ENCODE measurements around the gene HINFP. TPM values are rescaled to one million over a fixed set of nuclear protein-coding genes. Genes with fewer than 3 reads are reported as not detected.

The HINFP gene
- polyA plus RNA-seq, 3 donors = 9.1 to 15.4 (median 9.7) TPM

DNA sequence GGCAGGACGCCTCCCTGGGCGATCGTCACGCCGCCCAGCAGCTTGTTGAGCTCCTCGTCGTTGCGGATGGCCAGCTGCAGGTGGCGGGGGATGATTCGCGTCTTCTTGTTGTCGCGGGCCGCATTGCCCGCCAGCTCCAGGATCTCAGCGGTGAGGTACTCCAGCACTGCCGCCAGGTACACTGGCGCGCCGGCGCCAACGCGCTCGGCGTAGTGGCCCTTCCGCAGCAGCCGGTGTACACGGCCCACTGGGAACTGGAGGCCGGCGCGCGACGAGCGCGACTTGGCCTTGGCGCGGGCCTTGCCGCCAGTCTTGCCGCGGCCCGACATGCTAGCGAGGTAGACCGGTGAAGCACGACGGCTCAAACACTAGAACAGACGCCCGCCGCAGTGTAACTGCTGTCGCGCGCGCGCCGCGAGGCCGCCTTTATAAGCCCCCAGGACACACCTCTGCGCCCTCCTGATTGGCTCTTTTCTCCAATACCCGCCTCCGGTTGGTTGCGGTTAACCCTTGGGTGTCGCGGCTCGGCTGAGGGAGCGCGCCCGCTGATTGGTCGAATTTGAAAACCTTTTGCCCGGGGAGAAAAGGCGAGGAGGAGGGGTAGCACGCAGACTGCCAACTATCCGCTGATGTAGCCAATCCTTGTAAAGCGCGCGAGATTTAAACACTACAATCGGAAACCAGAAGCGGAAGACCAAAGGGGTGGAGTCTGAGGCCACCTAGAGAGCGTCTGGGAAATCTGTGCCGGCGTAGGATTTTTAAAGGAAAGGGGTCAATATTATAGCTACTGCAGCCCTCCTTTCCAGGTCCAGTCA is 26.1 kb upstream of the HINFP start:
- 0% methylated on average over 79 of the region's 79 CpGs for WGBS, 3 donors
- H3K27ac ChIP-seq (ENCODE audit: low read depth, low read length) = no peak overlapping the region

DNA sequence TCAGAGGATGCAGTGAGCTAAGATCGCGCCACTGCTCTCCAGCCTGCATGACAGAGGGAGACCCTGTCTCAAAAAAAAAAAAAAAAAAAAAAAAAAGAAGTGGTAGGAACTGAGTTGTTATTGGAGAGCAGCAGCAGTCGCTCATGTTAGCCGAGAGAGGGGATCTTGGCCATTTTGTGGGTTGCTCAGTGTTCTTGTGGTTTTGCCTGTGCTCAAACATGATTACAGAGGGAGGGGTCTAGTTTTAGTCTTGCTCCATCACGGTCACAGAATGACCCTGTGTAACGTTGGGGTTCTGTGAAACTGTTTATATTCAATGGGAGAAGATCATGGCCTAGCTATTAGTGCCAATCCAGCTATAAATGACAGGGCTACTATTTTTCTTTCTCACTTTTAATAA is 21.7 kb upstream of the HINFP start:
- H3K27ac ChIP-seq (ENCODE audit: low read depth, low read length) = no peak overlapping the region
- WGBS, 3 donors = 66 to 74% (median 73%) methylated on average over 6 of the region's 6 CpGs

DNA sequence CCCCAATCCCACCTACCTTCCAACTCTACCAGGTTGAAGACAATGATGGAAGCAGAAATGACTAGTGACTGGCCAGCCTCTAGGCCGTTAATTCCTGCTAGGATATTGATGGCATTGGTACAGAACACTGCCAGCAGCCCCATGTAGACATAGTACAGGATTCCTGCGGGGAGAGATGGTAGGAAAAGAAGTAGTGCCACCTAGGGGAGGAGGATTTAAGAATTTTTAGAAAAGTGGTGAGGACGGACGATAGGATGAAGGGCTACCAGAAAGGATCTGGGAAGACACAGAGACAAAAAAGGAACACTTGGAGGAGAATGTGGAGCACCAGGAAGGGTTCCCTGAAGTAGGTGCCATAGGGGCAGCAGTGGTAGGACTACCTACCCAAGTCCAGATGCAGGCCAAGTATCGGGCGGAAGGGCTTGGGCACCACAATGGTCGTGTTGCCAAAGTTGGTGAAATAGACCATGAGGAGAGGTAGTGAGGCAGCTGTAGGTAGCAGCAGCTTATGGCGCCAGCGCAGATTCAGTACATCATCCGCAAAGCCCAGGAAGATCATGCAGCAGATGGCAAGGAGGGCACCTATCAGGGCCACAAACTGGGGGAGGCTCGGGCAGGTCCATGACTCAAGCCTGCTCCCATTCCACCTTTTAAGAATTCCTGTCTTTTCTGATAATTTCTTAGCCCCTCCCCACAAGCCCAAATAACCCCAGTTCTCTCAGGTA is 21.0 kb upstream of the HINFP start:
- H3K27ac ChIP-seq (ENCODE audit: low read depth, low read length) = no peak overlapping the region
- 20 to 56% (median 47%) methylated on average over 11 of the region's 11 CpGs for WGBS, 3 donors

DNA sequence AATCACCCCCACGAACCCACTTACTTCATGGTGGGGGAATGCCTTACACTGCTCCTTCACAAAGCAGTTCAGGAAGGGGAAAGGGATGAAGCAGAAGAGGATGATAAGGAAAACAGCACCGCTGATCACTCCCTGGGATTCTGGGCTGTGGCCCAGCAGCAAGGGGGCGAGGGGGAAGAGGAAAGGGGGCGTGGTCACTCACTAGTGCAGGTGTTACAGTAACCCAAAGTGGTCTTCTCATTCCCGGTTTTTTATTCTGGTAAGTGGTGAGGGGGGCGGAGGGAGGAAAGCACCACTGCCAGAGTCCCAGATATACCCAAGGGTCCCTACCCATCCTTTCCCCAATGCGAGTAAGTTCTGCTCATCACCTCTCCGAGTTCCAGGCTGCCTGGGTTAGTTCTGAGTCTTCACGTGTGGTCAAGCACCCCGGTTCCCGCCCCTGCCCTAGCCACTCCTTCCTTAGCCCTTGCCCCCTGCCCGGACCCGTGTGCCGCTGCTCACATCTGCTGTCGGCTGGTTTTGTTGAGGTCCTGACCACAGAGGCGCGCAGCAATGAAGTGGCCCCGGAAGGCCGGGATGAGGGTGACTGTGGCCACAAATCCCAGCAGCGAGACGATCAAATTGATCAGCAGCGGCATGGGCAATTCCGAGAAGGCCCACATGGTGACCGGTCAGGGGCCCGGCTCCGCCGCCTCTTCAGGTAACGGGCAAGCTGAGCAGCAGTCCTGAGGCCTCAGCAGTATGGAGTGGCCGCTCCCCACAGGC is 20.2 kb upstream of the HINFP start:
- WGBS, 3 donors = 0 to 2% (median 1%) methylated on average over 27 to 29 of the region's 29 CpGs

DNA sequence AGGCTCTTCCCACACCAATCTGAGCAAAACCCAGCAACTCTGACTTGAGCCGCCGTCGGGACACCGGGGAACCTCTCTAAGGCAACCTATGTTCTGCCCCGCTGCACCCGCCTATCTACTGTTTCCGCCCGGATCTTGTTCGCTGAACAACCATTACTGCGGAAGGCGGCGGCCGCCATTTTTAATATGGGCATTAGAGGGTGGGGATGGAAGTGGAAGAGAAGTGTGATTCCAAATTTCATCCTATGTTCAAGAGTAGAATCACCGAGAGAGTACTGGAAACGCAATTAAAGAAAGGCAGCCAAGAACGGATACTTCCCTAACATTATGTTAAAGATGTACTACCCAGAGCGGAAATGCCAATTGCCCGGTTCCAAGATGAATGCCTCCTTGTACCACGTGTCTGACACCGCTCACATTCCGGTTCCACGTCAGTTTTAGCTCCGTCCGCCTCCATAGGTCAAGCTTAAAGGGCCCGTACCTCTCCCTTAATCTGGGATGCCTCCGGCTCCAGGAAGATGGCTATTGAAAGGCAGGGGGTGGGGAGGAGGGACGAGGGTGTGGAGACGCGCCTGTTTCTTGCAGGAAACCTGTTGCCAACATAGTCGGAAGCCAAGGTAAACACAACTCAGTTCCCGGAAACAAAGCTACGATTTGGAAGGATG is 19.5 kb upstream of the HINFP start, which contains the start of gene DPAGT1:
DPAGT1 (minus strand) TSS at position 95 of the 665 bp plus-strand sequence. CDS start 198 bp downstream, outside the sequence.
- WGBS, 3 donors = 0% methylated on average over 32 of the region's 32 CpGs
- H3K27ac ChIP-seq (ENCODE audit: low read depth, low read length) = peak within 1 kb of the TSS; percentile 21

More for the DNA sequence above, 20.2 kb upstream of the HINFP start:
- H3K27ac ChIP-seq (ENCODE audit: low read depth, low read length) = peak overlapping the region; percentile 21

DNA sequence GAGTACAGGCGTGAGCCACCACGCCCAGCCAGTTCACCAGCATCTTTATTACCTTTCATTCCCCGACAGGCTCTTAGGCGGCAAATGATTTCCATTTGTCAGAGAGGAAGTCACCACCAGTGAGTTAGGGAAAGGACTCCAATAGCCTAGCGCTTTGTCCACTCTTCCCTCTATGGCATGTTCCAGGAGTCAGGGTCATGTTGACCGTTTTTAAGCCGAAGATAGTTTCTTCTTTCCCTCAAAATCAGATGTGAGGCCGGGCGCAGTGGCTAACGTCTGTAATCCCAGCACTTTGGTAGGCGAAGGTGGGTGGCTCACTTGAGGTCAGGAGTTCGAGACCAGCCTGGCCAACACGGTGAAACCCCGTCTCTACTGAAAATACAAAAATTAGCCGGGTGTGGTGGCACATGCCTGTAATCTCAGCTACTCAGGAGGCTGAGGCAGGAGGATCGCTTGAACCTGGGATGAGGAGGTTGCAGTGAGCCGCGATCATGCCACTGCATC is 18.2 kb upstream of the HINFP start:
- peak overlapping the region; percentile 63 for H3K27ac ChIP-seq (ENCODE audit: low read depth, low read length)
- 78 to 85% (median 78%) methylated on average over 18 of the region's 18 CpGs for WGBS, 3 donors

DNA sequence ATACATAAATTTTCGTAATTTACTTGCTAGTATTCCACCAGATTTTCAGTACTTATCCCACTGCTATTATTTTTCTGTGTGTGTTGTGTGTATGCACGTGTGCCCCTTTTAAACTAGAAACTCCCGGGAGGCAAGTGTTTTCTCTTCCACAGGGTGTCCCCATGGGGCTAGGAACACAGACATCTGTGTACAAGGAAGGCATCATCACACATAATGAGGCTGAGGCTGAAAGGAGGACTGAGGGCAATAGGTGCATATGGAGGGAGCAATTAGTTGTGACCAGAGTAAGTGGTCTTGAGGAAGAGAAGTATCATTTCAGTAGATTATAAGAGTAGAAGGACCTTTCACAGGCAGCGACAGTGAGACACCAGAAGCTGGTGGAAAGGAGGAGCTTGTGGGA is 17.6 kb upstream of the HINFP start:
- 58 to 63% (median 62%) methylated on average over 4 of the region's 4 CpGs for WGBS, 3 donors

DNA sequence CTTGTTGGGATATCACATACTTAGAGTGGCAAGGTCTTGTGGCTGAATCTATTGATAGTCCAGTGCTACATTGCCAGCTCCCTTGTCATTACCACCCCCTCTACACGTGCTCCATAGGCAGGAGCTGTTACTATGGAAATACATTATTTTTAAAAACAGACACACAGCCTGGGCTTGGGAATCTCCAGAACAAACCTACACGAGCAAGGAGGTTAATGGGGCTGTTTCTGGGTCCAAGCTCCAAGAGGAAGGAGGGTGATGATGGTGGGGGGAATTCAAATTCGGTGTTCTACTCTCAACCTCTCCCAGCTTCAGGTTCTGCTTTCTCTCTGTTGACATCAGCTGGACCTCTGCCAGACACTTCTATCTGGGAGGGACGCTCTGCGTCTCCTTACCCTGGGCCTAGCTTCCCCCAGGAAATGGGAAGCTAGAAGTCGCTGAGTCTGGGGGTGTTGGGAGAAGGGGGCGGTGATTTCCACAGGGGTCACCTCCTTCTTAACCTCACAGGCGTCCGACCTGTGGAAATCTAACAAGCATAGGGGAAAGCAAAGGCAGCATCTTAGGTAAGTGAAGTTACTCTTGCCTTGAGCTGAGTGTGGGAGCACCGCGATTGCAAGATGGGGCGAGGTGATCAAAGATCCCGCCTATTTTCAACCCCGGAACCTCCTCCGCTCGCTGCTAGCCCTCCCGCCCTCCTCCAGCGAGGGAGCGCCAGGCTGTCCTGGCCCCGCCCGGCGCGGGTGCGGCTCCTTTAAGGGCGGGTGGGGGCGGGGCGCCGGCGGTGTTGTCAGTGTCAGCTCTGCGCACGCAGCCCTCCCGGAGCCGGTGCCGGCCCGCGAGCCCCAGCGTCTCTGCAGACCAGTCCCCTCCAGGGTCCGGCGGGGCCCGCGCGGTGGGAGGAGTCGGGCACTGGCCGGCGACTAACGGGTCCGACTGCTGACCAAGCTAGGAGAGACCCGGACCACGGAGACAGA is 14.5 kb upstream of the HINFP start, which contains the start of gene C2CD2L:
C2CD2L (plus strand) TSS at position 781 of the 974 bp plus-strand sequence. CDS start 398 bp downstream, outside the sequence.
- WGBS, 3 donors = 1 to 2% (median 1%) methylated on average over 43 to 49 of the region's 49 CpGs
- no peak within 1 kb of the TSS for H3K27ac ChIP-seq (ENCODE audit: low read depth, low read length)

More for the DNA sequence above, 17.6 kb upstream of the HINFP start:
- no peak overlapping the region for H3K27ac ChIP-seq (ENCODE audit: low read depth, low read length)

DNA sequence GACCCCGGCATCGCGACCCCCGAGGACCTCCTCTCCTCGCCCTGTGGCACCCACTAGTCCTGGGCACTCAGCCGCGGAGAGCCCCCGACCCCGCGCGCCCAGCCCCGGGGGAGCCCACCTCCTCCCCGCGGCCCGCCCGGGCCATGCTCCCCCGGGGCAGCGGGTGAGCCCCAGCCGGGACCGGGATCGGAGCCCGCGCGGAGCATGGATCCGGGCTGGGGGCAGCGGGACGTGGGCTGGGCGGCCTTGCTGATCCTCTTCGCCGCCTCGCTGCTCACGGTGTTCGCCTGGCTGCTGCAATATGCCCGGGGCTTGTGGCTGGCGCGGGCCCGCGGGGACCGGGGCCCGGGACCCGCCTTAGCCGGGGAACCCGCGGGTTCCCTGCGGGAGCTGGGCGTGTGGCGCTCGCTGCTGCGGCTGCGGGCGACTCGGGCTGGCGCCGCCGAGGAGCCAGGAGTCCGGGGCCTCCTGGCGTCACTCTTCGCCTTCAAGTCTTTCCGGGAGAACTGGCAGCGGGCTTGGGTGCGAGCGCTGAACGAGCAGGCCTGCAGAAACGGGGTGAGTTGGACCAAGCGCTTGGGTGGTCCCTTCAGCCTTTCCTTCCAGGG is 13.7 kb upstream of the HINFP start:
- WGBS, 3 donors = 0 to 1% (median 1%) methylated on average over 50 to 65 of the region's 65 CpGs
- no peak overlapping the region for H3K27ac ChIP-seq (ENCODE audit: low read depth, low read length)

DNA sequence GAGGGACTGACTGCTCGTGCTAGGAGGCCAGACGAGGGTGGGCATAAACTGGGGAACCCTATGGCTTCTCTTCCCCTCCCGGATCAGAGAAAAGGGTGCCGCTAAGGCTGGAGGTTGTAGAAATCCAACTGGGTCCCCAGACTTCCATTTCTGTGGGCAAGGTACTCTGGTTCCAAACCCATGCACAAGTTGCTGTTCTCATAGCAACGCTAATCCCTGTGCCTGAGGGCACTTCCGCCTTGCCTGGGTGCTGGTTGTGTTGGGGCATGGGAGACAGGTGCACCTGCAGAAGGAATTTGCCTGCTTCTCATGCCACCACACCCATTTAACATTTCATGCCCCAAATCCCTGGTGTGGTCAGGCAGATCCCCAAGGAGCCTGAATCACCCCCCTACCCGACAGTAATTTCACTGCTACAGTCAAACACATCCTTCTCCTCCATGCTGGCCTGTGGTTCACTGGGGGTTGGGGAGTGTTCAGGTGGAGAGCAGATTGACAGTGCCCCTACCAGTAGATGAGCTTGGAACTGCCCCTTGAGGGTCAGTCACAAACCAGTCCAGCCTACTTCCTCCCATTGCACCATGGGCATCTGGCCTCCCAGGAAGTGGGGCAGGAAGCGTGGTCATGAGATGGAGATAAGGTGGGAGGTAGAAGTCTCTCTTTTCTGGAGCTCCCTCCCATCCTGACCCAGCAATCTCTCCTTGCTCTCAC is 13.1 kb upstream of the HINFP start:
- H3K27ac ChIP-seq (ENCODE audit: low read depth, low read length) = no peak overlapping the region
- 14 to 21% (median 15%) methylated on average over 8 of the region's 8 CpGs for WGBS, 3 donors

DNA sequence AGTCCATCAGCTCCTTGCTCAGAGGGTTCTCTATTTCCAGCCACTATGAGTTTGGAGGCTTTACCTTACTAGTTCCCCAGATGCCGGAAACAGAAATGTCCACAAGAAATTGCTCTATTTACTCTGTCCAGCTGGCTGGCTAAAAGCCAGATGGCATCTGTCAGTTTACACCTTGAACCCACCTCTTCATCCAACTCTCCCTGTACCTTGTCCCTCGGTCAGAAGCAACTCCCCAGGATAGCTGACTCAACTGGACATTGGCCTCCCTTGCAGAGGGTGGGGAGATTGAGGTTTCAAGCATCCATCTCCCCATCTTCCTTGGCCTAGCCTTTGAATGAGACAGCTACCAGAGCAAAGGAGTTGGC is 12.5 kb upstream of the HINFP start:
- WGBS, 3 donors = 50 to 76% (median 72%) methylated on average over 2 of the region's 2 CpGs
- H3K27ac ChIP-seq (ENCODE audit: low read depth, low read length) = no peak overlapping the region

DNA sequence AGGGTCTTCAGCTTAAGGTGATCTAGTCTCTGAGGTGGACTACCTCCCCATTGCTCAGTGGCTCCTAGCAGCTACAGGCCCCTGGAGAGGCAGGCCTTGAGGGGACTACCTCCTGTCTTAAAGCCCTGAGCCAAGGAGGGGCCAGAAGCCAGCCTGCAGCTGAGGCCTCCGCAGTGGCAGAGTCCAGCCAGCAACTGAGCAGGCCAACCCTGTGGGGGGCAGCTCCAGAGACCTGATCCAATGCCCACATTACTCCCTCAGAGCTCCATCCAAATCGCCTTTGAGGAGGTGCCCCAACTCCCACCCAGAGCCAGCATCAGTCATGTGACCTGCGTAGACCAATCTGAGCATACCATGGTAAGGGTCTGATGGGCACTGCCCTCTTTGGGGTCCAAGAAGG is 11.5 kb upstream of the HINFP start:
- no peak overlapping the region for H3K27ac ChIP-seq (ENCODE audit: low read depth, low read length)
- 81 to 94% (median 92%) methylated on average over 3 of the region's 3 CpGs for WGBS, 3 donors

DNA sequence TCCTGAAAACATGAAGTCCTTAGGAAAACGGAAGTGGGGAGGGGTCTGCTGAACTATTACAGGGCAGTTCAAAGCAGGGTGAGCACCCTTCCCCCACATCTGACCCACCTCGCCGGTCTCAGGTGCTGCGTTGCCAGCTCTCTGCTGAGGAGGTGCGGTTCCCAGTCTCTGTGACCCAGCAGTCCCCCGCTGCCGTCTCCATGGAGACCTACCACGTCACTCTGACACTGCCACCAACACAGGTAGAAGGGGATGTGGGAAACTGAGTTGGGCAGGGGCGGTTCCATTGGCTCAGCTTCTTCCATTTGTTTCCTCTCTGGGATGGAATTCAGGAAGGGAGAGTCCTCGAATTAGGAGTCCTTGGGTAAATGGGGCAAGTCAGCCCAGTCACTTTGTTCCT is 10.9 kb upstream of the HINFP start:
- no peak overlapping the region for H3K27ac ChIP-seq (ENCODE audit: low read depth, low read length)
- WGBS, 3 donors = 85 to 87% (median 87%) methylated on average over 10 of the region's 10 CpGs

DNA sequence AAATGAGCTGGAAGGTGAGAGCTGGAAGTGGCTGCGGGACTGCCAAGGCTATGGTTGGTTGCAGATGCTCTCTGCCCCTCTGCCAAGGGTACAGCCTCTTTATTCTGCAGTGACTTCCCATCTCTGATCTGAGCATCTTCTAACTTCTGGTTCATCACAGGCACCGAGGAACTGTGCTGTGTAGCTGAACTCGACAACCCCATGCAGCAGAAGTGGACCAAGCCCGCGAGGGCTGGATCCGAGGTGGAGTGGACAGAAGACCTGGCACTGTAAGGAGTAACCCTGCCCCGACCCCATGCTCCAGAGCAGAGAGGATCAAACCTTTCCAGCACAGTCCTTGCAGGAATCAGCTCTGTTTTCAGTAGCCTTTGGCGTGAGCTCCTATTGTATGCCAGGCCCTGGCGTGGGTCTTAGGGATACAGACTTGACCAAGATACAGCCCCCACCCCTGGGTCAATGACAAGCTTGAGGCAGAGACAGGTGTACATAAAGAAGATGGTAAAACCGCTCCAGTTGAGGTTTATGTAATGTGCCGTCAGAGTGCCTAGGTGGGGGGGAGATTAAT is 9.9 kb upstream of the HINFP start:
- WGBS, 3 donors = 91 to 98% (median 95%) methylated on average over 11 of the region's 11 CpGs
- H3K27ac ChIP-seq (ENCODE audit: low read depth, low read length) = no peak overlapping the region

DNA sequence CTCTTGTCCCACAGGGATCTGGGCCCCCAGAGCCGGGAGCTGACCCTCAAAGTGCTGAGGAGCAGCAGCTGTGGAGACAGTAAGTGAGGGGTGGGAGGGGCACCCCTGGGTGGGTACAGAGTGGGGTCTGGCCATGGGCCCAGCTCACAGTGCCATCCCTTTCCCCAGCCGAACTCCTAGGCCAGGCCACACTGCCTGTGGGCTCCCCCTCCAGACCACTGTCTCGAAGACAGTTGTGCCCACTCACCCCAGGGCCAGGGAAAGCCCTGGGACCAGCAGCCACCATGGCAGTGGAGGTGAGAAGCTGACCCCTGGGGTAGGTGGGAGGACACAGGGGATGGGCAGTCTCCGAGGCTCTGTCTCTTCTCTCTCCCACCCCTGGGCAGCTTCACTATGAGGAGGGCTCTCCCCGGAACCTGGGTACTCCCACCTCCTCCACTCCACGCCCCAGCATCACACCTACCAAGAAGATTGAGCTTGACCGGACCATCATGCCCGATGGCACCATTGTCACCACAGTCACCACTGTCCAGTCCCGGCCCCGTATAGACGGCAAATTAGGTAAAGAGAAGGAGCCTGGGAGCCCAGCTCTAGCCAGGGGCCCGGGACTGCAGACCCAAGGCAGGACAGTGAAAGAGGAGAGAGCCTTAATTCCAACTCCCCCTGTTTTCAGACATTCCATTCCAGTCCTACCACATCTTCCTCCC is 8.9 kb upstream of the HINFP start:
- WGBS, 3 donors = 86 to 93% (median 90%) methylated on average over 12 of the region's 12 CpGs
- no peak overlapping the region for H3K27ac ChIP-seq (ENCODE audit: low read depth, low read length)
